BJ (cell line): ENCODE measurements around the gene TMEM217. TPM values are rescaled to one million over a fixed set of nuclear protein-coding genes. Genes with fewer than 3 reads are reported as not detected.
A peak's percentile ranks its signal among the peaks of the same experiment; 100 is the strongest.

Experiments used
- CTCF ChIA-PET: fragments of 350-600 bp; formaldehyde crosslinking; extraction: SDS; loops from one replicate; lab custom pipeline; 2021; ENCODE audit warnings: antibody characterized with exemption, inconsistent platforms; lab: Yijun Ruan, JAX
- POLR2A ChIA-PET: fragments of 300-600 bp; sonication (Branson Sonifier 250); formaldehyde crosslinking; extraction: SDS; loops from one replicate; lab custom pipeline; 2021; ENCODE audit warnings: antibody characterized with exemption; lab: Charles Lee
- DNase-seq: peaks from one replicate; pipeline ENCODE4 v3.0.0-alpha.2; 2011; ENCODE audit warnings: low read depth
- H3K27me3 ChIP-seq: 2 replicates; pipeline ENCODE4 v1.6.0; 2011; ENCODE audit warnings: low read length; ENCODE audit not compliant: control insufficient read depth, insufficient read depth
- H3K36me3 ChIP-seq: 2 replicates; pipeline ENCODE4 v1.5.1; 2011; ENCODE audit warnings: low read length; ENCODE audit not compliant: control insufficient read depth, insufficient read depth
- H3K4me3 ChIP-seq: 2 replicates; pipeline ENCODE4 v1.5.1; 2011; ENCODE audit warnings: low read depth, mild to moderate bottlenecking, control low read depth, low read length
- polyA plus RNA-seq: library from polyadenylated mRNA; depleted of rRNA; stranded (reverse); fragments of >200 nt; gene quantifications from 2 replicates; pipeline ENCODE4 v1.2.3, GENCODE V29; 2011
- TF ChIP-seq, protein P1 (sequence below): IDR thresholded peaks from 2 replicates; pipeline ENCODE4 v1.5.1; 2011; ENCODE audit warnings: low read depth, mild to moderate bottlenecking, control low read depth, inconsistent platforms, low read length, moderate library complexity; ENCODE audit not compliant: insufficient read depth

TMEM217 gene
- polyA plus RNA-seq, 1 experiment, result 2.3 TPM

DNA sequence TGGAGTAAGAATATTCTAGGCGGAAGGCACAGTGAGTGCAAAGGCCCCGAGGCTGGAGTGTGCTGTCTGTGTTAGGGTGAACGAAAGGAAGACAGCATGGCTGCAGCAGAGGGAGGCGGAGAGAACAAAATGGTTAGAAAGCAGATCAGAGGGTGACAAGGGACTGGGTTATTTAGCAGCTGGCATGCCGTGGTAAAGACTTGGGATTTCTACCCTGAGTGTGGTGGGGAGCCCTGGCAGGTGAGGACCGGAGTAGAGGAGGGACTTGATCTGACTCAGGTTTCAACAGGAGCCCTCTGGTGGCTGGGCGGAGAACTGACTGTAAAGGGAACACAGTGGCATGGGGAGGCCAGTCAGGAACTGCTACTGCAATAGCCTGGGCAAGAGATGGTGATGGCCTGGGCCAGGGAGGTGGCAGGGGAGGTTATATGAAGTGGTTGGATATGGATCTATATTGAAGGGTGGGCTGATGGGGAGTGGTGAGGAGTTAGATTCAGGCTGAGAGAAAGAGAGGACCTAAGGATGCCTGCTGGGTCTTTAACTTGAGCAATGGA, 50.0 kb downstream of the TMEM217 start:
- ChIA-PET CTCF (interaction anchor here (0.6 to 15.6 kb wide), 19 partner anchors 9 to 452 kb away, joined by 3 to 588 read pairs (median 4); no protein-coding TSS in a partner anchor), POLR2A (no interaction called here)
- TF ChIP-seq, protein P1, sequence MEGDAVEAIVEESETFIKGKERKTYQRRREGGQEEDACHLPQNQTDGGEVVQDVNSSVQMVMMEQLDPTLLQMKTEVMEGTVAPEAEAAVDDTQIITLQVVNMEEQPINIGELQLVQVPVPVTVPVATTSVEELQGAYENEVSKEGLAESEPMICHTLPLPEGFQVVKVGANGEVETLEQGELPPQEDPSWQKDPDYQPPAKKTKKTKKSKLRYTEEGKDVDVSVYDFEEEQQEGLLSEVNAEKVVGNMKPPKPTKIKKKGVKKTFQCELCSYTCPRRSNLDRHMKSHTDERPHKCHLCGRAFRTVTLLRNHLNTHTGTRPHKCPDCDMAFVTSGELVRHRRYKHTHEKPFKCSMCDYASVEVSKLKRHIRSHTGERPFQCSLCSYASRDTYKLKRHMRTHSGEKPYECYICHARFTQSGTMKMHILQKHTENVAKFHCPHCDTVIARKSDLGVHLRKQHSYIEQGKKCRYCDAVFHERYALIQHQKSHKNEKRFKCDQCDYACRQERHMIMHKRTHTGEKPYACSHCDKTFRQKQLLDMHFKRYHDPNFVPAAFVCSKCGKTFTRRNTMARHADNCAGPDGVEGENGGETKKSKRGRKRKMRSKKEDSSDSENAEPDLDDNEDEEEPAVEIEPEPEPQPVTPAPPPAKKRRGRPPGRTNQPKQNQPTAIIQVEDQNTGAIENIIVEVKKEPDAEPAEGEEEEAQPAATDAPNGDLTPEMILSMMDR, result peak; percentile 89
- Histone ChIP-seq H3K36me3 (no peaks in the 10 kb centered on the region), H3K4me3 (no peak overlapping the region), H3K27me3 (no peaks in the 10 kb centered on the region; the same call in 1 of the 2 replicates)
- DNase-seq, result no peak

GRCh38 chr6:37206622-37207021, 51.3 kb downstream of the TMEM217 start:
- POLR2A ChIA-PET, result no interaction called here
- H3K4me3 ChIP-seq, result no peak overlapping the region
- CTCF ChIA-PET, result interaction anchor here (1.1 to 15.6 kb wide), 8 partner anchors 9 to 181 kb away, joined by 3 to 588 read pairs (median 5); no protein-coding TSS in a partner anchor
- no peak for DNase-seq
- peaks cover 2% of the 10 kb centered on the region for H3K27me3 ChIP-seq
- TF ChIP-seq, protein P1, result no peak
- H3K36me3 ChIP-seq, result no peaks in the 10 kb centered on the region

DNA sequence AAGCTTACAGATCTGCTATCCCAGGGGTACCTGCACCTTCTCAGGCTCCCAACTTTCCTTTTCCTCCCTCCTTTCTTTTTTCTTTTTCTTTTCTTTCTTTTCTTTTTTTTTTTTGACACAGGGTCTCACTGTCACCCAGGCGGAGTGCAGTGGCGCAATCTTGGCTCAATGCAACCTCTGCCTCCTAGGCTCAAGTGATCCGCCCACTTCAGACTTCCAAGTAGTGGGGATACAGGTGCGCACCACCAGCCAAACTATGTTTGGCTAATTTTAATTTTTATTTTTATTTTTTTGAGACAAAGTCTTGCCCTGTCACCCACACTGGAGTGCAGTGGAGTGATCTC, 52.0 kb downstream of the TMEM217 start:
- ChIA-PET POLR2A (no interaction called here), CTCF (interaction anchor here (1.0 to 15.6 kb wide), 6 partner anchors 8 to 180 kb away, joined by 5 to 588 read pairs (median 16); no protein-coding TSS in a partner anchor)
- Histone ChIP-seq H3K36me3 (no peaks in the 10 kb centered on the region), H3K4me3 (no peak overlapping the region), H3K27me3 (peaks cover 3% of the 10 kb centered on the region)
- no peak for DNase-seq
- TF ChIP-seq, protein P1, result no peak

DNA sequence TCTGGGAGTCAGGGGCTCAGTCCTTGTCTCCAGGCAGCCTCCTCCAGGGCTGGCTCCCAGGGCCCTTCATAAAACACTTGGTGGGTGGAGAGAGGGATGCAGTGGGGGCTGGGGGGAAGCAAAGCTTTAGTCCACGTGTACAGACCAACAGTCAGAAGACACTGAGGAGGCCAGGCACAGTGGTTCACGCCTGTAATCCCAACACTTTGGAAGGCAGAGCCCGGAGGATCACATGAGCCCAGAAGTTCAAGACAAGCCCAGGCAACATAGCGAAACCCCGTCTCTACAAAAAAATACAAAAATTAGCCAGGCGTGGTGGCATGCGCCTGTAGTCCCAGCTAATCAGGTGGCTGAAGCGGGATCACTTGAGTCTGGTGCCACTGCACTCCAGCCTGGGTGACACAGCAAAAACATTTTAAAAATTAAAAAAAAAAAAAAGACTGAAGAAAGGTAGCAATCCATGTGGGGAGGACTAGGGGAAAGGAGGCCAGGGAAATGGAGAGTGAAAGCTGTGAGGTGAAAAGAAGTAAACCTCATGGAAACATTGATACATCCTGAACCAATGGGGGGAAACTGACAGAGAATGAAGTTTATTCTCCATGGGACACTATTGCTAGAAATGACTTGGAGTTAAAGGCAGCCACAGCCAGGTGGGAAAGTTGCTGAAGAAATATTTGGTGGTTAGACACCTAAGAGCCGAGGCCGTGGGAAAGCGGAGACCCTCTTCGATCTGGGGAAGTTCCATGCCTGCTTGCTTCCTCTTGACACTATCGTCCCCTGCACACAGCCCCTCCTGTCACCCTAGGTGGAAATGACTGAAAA, 52.6 kb downstream of the TMEM217 start:
- POLR2A ChIA-PET, result no interaction called here
- CTCF ChIA-PET, result interaction anchor here (1.0 to 15.6 kb wide), 5 partner anchors 8 to 180 kb away, joined by 3 to 588 read pairs (median 5); no protein-coding TSS in a partner anchor
- TF ChIP-seq, protein P1, result no peak
- Histone ChIP-seq H3K36me3 (no peaks in the 10 kb centered on the region), H3K4me3 (no peak overlapping the region), H3K27me3 (peaks cover 6% of the 10 kb centered on the region)
- DNase-seq, result no peak

DNA sequence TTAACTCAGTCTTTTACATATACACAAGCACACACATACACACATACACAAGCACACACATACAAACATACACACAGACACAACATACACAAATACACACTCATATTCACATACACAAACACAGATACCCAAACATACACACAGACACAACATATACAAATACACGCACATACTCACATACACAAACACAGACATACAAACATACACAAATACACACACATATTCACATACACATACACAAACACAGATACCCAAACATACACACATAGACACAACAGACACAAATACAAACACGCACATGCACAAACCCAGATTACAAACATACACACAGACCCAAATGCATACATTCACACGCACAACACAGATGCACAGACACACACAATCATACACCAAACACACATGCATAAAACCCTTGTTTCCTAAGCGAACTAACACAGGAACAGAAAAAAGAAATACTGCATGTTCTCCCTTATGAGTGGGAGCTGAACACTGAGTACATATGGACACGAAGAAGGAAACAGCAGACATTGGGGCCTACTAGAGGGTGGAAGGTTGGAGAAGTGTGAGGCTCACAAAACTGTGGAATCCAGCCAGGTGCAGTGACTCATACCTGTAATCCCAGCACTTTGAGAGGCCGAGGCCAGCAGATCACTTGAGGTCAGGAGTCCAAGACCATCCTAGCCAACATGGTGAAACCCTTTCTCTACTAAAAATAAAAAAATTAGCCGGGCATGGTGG, 53.8 kb downstream of the TMEM217 start:
- H3K36me3 ChIP-seq, result no peaks in the 10 kb centered on the region
- peaks cover 8% of the 10 kb centered on the region for H3K27me3 ChIP-seq
- ChIA-PET POLR2A (no interaction called here), CTCF (interaction anchor here (0.6 to 15.6 kb wide), 3 partner anchors 147 to 178 kb away, joined by 3 to 588 read pairs (median 124); no protein-coding TSS in a partner anchor)
- no peak overlapping the region for H3K4me3 ChIP-seq
- DNase-seq, result no peak
- TF ChIP-seq, protein P1, result no peak
